IMR-90 (cell line): ENCODE data around the gene MYO1C.

ENCODE experiments used
- MAFK ChIP-seq: IDR thresholded peaks from 2 replicates; pipeline ENCODE4 v1.6.1; 2012; ENCODE audit warnings: low read depth, low read length, improper control_type of control experiment
- POLR2A ChIP-seq: IDR thresholded peaks from 2 replicates; pipeline ENCODE4 v1.6.1; 2012; ENCODE audit warnings: mild to moderate bottlenecking, low read depth, low read length
- RFX5 ChIP-seq: IDR thresholded peaks from 2 replicates; pipeline ENCODE4 v1.8.0; 2012; ENCODE audit warnings: low read depth, mild to moderate bottlenecking, low read length, moderate library complexity
- TF ChIP-seq, protein P1 (sequence below): conservative IDR thresholded peaks from 2 replicates; pipeline ENCODE4 v1.5.1; 2012; ENCODE audit warnings: mild to moderate bottlenecking, low read depth, low read length, improper control_type of control experiment
- TF ChIP-seq, protein P2 (sequence below): fragments of 150-350 bp; IDR thresholded peaks from 2 replicates; pipeline ENCODE4 v1.6.1; 2017; ENCODE audit warnings: mild to moderate bottlenecking, antibody characterized with exemption, low read length, low read depth

DNA sequence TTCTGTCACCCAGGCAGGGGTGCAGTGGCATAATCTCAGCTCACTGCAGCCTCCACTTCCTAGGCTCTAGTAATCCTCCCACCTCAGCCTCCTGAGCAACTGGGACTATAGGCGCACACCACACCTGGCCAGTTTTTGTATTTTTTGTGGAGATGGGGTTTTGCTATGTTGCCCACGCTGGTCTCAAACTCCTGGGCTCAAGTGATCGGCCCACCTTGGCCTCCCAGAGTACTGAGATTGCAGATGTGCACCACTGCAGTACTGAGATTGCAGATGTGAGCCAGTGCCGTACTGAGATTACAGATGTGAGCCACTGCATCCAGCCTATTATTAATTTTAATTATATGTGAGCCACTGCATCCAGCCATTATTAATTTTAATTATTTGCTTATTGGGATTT lies 50.3 kb downstream of the MYO1C start:
- TF ChIP-seq, protein P1, sequence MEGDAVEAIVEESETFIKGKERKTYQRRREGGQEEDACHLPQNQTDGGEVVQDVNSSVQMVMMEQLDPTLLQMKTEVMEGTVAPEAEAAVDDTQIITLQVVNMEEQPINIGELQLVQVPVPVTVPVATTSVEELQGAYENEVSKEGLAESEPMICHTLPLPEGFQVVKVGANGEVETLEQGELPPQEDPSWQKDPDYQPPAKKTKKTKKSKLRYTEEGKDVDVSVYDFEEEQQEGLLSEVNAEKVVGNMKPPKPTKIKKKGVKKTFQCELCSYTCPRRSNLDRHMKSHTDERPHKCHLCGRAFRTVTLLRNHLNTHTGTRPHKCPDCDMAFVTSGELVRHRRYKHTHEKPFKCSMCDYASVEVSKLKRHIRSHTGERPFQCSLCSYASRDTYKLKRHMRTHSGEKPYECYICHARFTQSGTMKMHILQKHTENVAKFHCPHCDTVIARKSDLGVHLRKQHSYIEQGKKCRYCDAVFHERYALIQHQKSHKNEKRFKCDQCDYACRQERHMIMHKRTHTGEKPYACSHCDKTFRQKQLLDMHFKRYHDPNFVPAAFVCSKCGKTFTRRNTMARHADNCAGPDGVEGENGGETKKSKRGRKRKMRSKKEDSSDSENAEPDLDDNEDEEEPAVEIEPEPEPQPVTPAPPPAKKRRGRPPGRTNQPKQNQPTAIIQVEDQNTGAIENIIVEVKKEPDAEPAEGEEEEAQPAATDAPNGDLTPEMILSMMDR, result no peak
- TF ChIP-seq POLR2A, result no peak
- TF ChIP-seq MAFK, result no peak
- TF ChIP-seq, protein P2, sequence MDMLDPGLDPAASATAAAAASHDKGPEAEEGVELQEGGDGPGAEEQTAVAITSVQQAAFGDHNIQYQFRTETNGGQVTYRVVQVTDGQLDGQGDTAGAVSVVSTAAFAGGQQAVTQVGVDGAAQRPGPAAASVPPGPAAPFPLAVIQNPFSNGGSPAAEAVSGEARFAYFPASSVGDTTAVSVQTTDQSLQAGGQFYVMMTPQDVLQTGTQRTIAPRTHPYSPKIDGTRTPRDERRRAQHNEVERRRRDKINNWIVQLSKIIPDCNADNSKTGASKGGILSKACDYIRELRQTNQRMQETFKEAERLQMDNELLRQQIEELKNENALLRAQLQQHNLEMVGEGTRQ, result no peak
- TF ChIP-seq RFX5, result no peak
